GM12873 (cell line): ENCODE measurements around the gene OR8D1.

Source experiments
- CTCF ChIP-seq: IDR thresholded peaks from 2 replicates; pipeline ENCODE4 v1.5.1; 2012; ENCODE audit warnings: low read depth, mild to moderate bottlenecking, moderate library complexity, low read length, control low read depth; ENCODE audit not compliant: insufficient read depth; ENCODE audit errors: missing control alignments

OR8D1 gene

GRCh38 chr11:124256076-124256475 lies 57.7 kb downstream of the OR8D1 start, which contains the start of gene OR8G5:
OR8G5 (plus strand) TSS chr11:124256376; CDS start chr11:124264932, 8,556 bp downstream.
- TF ChIP-seq CTCF = no peak
